OCI-LY1 (cell line): ENCODE data around the gene SCAPER.

Experiments
- H2AFZ ChIP-seq: fragments of 200-600 bp; sonication (generic), shearing (Covaris generic); 2 replicates; pipeline ENCODE4 v1.6.0; 2014; ENCODE audit warnings: antibody characterized with exemption, mild to moderate bottlenecking, low read length
- H3F3A ChIP-seq: fragments of 200-600 bp; sonication (generic), shearing (Covaris generic); 2 replicates; pipeline ENCODE4 v1.6.0; 2014; ENCODE audit warnings: mild to moderate bottlenecking, antibody characterized with exemption, low read length, moderate library complexity; ENCODE audit not compliant: insufficient read depth
- H3K27ac ChIP-seq: fragments of 200-600 bp; sonication (generic); 2 replicates; pipeline ENCODE4 v1.5.1; 2014; ENCODE audit warnings: low read length, mixed run types, mild to moderate bottlenecking, low read depth; ENCODE audit not compliant: poor library complexity, severe bottlenecking
- H3K27me3 ChIP-seq: fragments of 200-600 bp; sonication (generic); 2 replicates; pipeline ENCODE4 v1.6.0; 2014; ENCODE audit warnings: antibody characterized with exemption, mild to moderate bottlenecking, low read length, moderate library complexity; ENCODE audit not compliant: insufficient read depth
- H3K36me3 ChIP-seq: fragments of 200-600 bp; sonication (generic); 2 replicates; pipeline ENCODE4 v1.6.1; 2014; ENCODE audit warnings: mild to moderate bottlenecking, antibody characterized with exemption, low read length, moderate library complexity, mixed read lengths; ENCODE audit not compliant: insufficient read depth
- H3K4me1 ChIP-seq: fragments of 200-600 bp; sonication (generic); 2 replicates; pipeline ENCODE4 v1.5.1; 2014; ENCODE audit warnings: mild to moderate bottlenecking, low read length, moderate library complexity; ENCODE audit not compliant: insufficient read depth, severe bottlenecking
- H3K4me2 ChIP-seq: fragments of 200-600 bp; sonication (generic), shearing (Covaris generic); 2 replicates; pipeline ENCODE4 v1.6.1; 2014; ENCODE audit warnings: low read length
- H3K4me3 ChIP-seq: fragments of 200-600 bp; sonication (generic); 2 replicates; pipeline ENCODE4 v1.5.1; 2014; ENCODE audit warnings: low read length, low read depth, mild to moderate bottlenecking, mixed read lengths; ENCODE audit not compliant: poor library complexity, severe bottlenecking
- H3K79me2 ChIP-seq: fragments of 200-600 bp; shearing (Covaris generic); 2 replicates; pipeline ENCODE4 v1.6.1; 2016; ENCODE audit warnings: mixed run types, low read length, mixed read lengths; ENCODE audit not compliant: insufficient read depth
- H3K9ac ChIP-seq: fragments of 200-600 bp; sonication (generic), shearing (Covaris generic); 2 replicates; pipeline ENCODE4 v1.6.1; 2014; ENCODE audit warnings: mild to moderate bottlenecking, low read length, mixed read lengths
- H3K9me2 ChIP-seq: fragments of 200-600 bp; sonication (generic), shearing (Covaris generic); 2 replicates; pipeline ENCODE4 v1.6.1; 2014; ENCODE audit warnings: low read depth, mild to moderate bottlenecking, low read length, mixed read lengths
- H3K9me3 ChIP-seq: fragments of 200-600 bp; shearing (Covaris generic); 2 replicates; pipeline ENCODE4 v1.6.1; 2014; ENCODE audit warnings: low read length, mixed read lengths
- H4K20me1 ChIP-seq: fragments of 200-600 bp; sonication (generic), shearing (Covaris generic); 2 replicates; pipeline ENCODE4 v1.6.0; 2016; ENCODE audit warnings: mild to moderate bottlenecking, low read length; ENCODE audit not compliant: insufficient read depth
- CTCF ChIP-seq: fragments of 200-600 bp; sonication (generic), shearing (Covaris generic); IDR thresholded peaks from 2 replicates; pipeline ENCODE4 v1.5.1; 2017; ENCODE audit warnings: mild to moderate bottlenecking, antibody characterized with exemption, low read length, moderate library complexity, mixed read lengths
- EZH2 ChIP-seq: fragments of 200-600 bp; sonication (generic), shearing (Covaris generic); IDR thresholded peaks from 2 replicates; pipeline ENCODE4 v1.8.0; 2017; ENCODE audit warnings: borderline replicate concordance, mixed run types, mild to moderate bottlenecking, antibody characterized with exemption, low read length, moderate library complexity, mixed read lengths

SCAPER gene

DNA sequence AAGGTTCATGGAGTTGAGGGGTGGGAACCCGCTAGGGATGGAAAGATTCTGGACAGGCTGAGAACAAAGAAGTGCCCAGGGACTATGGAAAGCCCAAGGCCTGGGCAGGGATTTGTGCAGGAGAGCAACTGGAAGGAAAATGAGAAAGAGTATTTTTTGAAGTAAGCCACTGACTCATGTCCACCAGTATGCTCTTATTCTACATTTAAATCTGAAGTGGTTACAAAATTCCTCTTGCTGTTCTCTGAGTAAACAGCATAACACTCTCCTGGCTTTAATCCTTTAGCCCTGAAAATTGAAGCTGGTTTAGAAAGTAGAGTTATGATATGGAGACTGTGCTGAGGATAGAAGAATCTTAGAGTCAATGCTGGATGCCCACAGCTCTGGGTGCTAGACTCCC is 403.4 kb downstream of the SCAPER start:
- no peaks in the 10 kb centered on the region for H3K9me2 ChIP-seq
- no peaks in the 10 kb centered on the region for H3K79me2 ChIP-seq
- no peak overlapping the region for H3K4me3 ChIP-seq
- H3K27me3 ChIP-seq, result no peaks in the 10 kb centered on the region
- H3K9ac ChIP-seq, result no peak overlapping the region
- no peaks in the 10 kb centered on the region for H3K9me3 ChIP-seq
- H3K4me1 ChIP-seq, result no peaks in the 10 kb centered on the region
- H3F3A ChIP-seq, result no peaks in the 10 kb centered on the region
- no peak overlapping the region for H2AFZ ChIP-seq
- no peak overlapping the region for H3K27ac ChIP-seq
- no peak for TF ChIP-seq CTCF
- TF ChIP-seq EZH2, result no peak
- H3K36me3 ChIP-seq, result no peaks in the 10 kb centered on the region
- H3K4me2 ChIP-seq, result no peak overlapping the region
- no peaks in the 10 kb centered on the region for H4K20me1 ChIP-seq

GRCh38 chr15:76501011-76501410 is 404.1 kb downstream of the SCAPER start:
- Histone ChIP-seq H3K9me3 (no peaks in the 10 kb centered on the region), H3F3A (no peaks in the 10 kb centered on the region), H3K4me1 (no peaks in the 10 kb centered on the region), H3K9me2 (no peaks in the 10 kb centered on the region), H2AFZ (no peak overlapping the region), H4K20me1 (no peaks in the 10 kb centered on the region), H3K4me2 (no peak overlapping the region), H3K9ac (no peak overlapping the region), H3K36me3 (no peaks in the 10 kb centered on the region), H3K27me3 (no peaks in the 10 kb centered on the region), H3K4me3 (no peak overlapping the region), H3K79me2 (no peaks in the 10 kb centered on the region), H3K27ac (no peak overlapping the region)
- no peak for TF ChIP-seq CTCF
- TF ChIP-seq EZH2, result no peak

- Histone ChIP-seq H3K9me3 (no peaks in the 10 kb centered on the region), H3K79me2 (no peaks in the 10 kb centered on the region), H3K9me2 (no peaks in the 10 kb centered on the region), H3K4me1 (no peaks in the 10 kb centered on the region), H3F3A (no peaks in the 10 kb centered on the region), H3K27me3 (no peaks in the 10 kb centered on the region), H4K20me1 (no peaks in the 10 kb centered on the region), H3K36me3 (no peaks in the 10 kb centered on the region), H3K27ac (no peak overlapping the region), H2AFZ (no peak overlapping the region), H3K9ac (no peak overlapping the region), H3K4me2 (no peak overlapping the region), H3K4me3 (no peak overlapping the region)
- no peak for TF ChIP-seq CTCF
- TF ChIP-seq EZH2, result no peak
Observed at GRCh38 chr15:76495487-76495886, 409.7 kb downstream of the SCAPER start.
